ENCODE measurements around the gene POLDIP2. TPM values are rescaled to one million over a fixed set of nuclear protein-coding genes. Genes with fewer than 3 reads are reported as not detected.

Gene POLDIP2
- total and polyA plus RNA-seq, 9 of the 15 experiments (the other 6 are each of a cell fraction or from before 2014, with no cell fraction given): 22.0 to 137 (median 104) TPM

DNA sequence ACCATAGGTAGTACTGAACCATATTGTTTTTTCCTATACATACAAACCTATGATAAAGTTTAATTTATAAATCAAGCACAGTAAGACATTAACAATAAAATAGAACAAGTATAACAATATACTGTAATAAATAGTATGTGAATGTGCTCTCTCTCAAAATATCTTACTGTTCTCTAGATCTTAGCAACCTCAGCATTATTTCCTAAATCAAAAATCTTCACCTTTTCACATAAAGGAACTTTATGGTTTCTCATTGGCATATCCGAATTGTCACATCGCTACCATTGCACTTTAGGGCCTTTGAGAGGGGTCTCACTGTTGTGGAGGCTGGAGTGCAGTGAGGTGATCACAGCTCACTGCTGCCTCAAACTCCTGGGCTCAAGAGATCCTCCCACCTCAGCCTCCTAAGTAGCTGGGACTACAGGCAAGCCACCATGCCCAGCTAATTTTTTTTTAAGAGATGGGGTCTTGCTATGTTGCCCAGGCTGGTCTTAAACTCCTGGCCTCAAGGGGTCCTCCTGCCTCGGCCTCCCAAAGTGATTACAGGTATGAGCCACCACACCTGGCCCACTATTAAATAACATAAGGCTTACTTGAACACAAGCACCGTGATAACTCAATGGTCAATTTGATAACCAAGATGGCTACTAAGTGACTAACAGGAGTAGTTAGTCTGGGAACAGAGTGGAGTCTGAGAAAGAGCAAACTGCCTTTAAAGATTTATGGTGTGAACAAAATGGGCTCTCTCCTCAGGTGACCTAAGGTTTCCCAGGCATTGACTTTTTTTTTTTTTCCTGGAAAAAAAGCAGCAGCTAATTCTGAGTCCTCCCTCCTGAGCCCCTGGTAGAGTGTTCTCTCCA lies 41.3 kb downstream of the POLDIP2 start (continued):
- TF ChIP-seq YY1 (IDR thresholded peaks at IDR 0.05; ENCODE audit: borderline replicate concordance in 1 of 3, control insufficient read depth in 1 of 3, extremely low read depth in 1 of 3, insufficient read depth in 3 of 3, insufficient read length in 1 of 3, insufficient replicate concordance in 2 of 3, low read depth in 1 of 3, low read length in 2 of 3) (peak in 1 of 3 experiments; percentile 28), ZNF384 (IDR thresholded peaks at IDR 0.05; ENCODE audit: low read depth, low read length) (peak; percentile 31; the same call in 1 of the 2 replicates), ZNF316 (IDR thresholded peaks at IDR 0.05) (peak; percentile 91), PKNOX1 (IDR thresholded peaks at IDR 0.05) (peak; percentile 66), PTRF (tag; IDR thresholded peaks at IDR 0.05) (peak; percentile 60; the same call in 1 of the 2 replicates), RBM25 (IDR thresholded peaks at IDR 0.05; ENCODE audit: low read depth, low read length, severe bottlenecking) (peak; percentile 58), PCBP2 (IDR thresholded peaks at IDR 0.05; ENCODE audit: low read depth, low read length, poor library complexity, severe bottlenecking) (no peak), ARNT (IDR thresholded peaks at IDR 0.05) (no peak), KDM1A (IDR thresholded peaks at IDR 0.05) (peak; percentile 23 to 63; a peak in 2 of 4 replicates), ZNF609 (CRISPR knock-in tag; IDR thresholded peaks at IDR 0.05; ENCODE audit: borderline replicate concordance) (no peak), ZNF785 (CRISPR knock-in tag; IDR thresholded peaks at IDR 0.05) (no peak)
- TF ChIP-seq, protein P1, sequence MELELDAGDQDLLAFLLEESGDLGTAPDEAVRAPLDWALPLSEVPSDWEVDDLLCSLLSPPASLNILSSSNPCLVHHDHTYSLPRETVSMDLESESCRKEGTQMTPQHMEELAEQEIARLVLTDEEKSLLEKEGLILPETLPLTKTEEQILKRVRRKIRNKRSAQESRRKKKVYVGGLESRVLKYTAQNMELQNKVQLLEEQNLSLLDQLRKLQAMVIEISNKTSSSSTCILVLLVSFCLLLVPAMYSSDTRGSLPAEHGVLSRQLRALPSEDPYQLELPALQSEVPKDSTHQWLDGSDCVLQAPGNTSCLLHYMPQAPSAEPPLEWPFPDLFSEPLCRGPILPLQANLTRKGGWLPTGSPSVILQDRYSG (tag; conservative IDR thresholded peaks at IDR 0.05; ENCODE audit: low read depth): no peak
- TF ChIP-seq, protein P2, sequence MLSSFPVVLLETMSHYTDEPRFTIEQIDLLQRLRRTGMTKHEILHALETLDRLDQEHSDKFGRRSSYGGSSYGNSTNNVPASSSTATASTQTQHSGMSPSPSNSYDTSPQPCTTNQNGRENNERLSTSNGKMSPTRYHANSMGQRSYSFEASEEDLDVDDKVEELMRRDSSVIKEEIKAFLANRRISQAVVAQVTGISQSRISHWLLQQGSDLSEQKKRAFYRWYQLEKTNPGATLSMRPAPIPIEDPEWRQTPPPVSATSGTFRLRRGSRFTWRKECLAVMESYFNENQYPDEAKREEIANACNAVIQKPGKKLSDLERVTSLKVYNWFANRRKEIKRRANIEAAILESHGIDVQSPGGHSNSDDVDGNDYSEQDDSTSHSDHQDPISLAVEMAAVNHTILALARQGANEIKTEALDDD (IDR thresholded peaks at IDR 0.05): 0 out of 2 replicates have a peak, but pooled peaks have one; percentile 29

All from K562 (cell line).